H1 (cell line): ENCODE data around the gene PALM3. TPM values are rescaled to one million over a fixed set of nuclear protein-coding genes. Genes with fewer than 3 reads are reported as not detected.

ENCODE experiments used
- CTCF ChIA-PET: fragments of 300-600 bp; sonication (Branson Sonifier 250); formaldehyde crosslinking; loops from one replicate; lab custom pipeline; 2021; ENCODE audit not compliant: partially characterized antibody; lab: Charles Lee
- POLR2A ChIA-PET: fragments of 300-600 bp; sonication (Branson Sonifier 250); formaldehyde crosslinking; loops from one replicate; lab custom pipeline; 2021; ENCODE audit warnings: inconsistent platforms; ENCODE audit not compliant: partially characterized antibody; lab: Charles Lee
- DNase-seq, 2 experiments: peaks; one replicate each; pipeline versions ENCODE4 v3.0.0 to v3.0.0-alpha.2; 2010 to 2022; ENCODE audit warnings: low spot score in 2 of 2, low read depth in 1 of 2, mixed read lengths in 1 of 2
- FAIRE-seq: peaks from 2 replicates; lab custom pipeline; 2011; peaks lifted over from hg19 to GRCh38; lab: Jason Lieb, UNC
- H2AFZ ChIP-seq: 2 replicates; pipeline ENCODE4 v1.8.1; 2012; ENCODE audit warnings: low read length, inconsistent platforms
- H2AK5ac ChIP-seq: 2 replicates; pipeline ENCODE4 v1.6.1; 2013; ENCODE audit warnings: low read depth, low read length
- H2BK120ac ChIP-seq: replicated peaks from 2 replicates; pipeline ENCODE3; 2013; ENCODE audit warnings: low read depth, low read length, inconsistent platforms
- H2BK12ac ChIP-seq: 2 replicates; pipeline ENCODE4 v1.6.1; 2013; ENCODE audit warnings: low read depth, low read length
- H2BK15ac ChIP-seq: 2 replicates; pipeline ENCODE4 v1.6.1; 2013; ENCODE audit warnings: low read length
- H2BK20ac ChIP-seq: 2 replicates; pipeline ENCODE4 v1.6.1; 2013; ENCODE audit warnings: low read length
- H2BK5ac ChIP-seq: 2 replicates; pipeline ENCODE4 v1.6.1; 2013; ENCODE audit warnings: low read depth, low read length
- H3K14ac ChIP-seq: 2 replicates; pipeline ENCODE4 v1.6.1; 2013; ENCODE audit warnings: inconsistent platforms; ENCODE audit not compliant: insufficient read length
- H3K18ac ChIP-seq: 2 replicates; pipeline ENCODE4 v1.6.1; 2013; ENCODE audit warnings: low read length; ENCODE audit errors: extremely low read depth
- H3K23ac ChIP-seq: 2 replicates; pipeline ENCODE4 v1.6.1; 2013; ENCODE audit warnings: inconsistent platforms; ENCODE audit not compliant: insufficient read length
- H3K23me2 ChIP-seq: 2 replicates; pipeline ENCODE4 v1.6.1; 2013; ENCODE audit warnings: low read depth, low read length
- H3K27ac ChIP-seq: 2 replicates; pipeline ENCODE4 v1.6.1; 2011; ENCODE audit warnings: low read depth, low read length, inconsistent platforms
- H3K27me3 ChIP-seq, 4 experiments: replicated peaks in 1 of 4; 1 replicate in 1 of 4; 2 replicates in 3 of 4; pipeline versions ENCODE4 v1.6.1 to v1.8.1; 2011 to 2013; ENCODE audit warnings: low read length in 3 of 4, mild to moderate bottlenecking in 3 of 4, inconsistent platforms in 2 of 4, mixed read lengths in 2 of 4, moderate library complexity in 1 of 4; ENCODE audit not compliant: control insufficient read depth in 3 of 4, insufficient read depth in 3 of 4; ENCODE audit errors: extremely low read depth in 1 of 4
- H3K36me3 ChIP-seq, 4 experiments: 2 replicates each; pipeline versions ENCODE4 v1.6.1 to v1.8.1; 2011 to 2013; ENCODE audit warnings: mild to moderate bottlenecking in 4 of 4, low read length in 3 of 4, moderate library complexity in 2 of 4, control low read depth in 1 of 4, inconsistent platforms in 1 of 4; ENCODE audit not compliant: insufficient read depth in 4 of 4, control insufficient read depth in 2 of 4
- H3K4ac ChIP-seq: replicated peaks from 2 replicates; pipeline ENCODE3; 2013; ENCODE audit warnings: low read length, low read depth, mixed read lengths, inconsistent platforms; ENCODE audit not compliant: insufficient read length
- H3K4me1 ChIP-seq, 4 experiments: replicated peaks in 1 of 4; 1 replicate in 1 of 4; 2 replicates in 3 of 4; pipeline versions ENCODE4 v1.6.1 to v1.8.1; 2011 to 2013; ENCODE audit warnings: low read length in 3 of 4, inconsistent platforms in 2 of 4, mixed read lengths in 1 of 4; ENCODE audit not compliant: insufficient read depth in 4 of 4, control insufficient read depth in 3 of 4
- H3K4me2 ChIP-seq, 2 experiments: 2 replicates each; pipeline versions ENCODE4 v1.6.1 to v1.8.1; 2011 to 2013; ENCODE audit warnings: low read depth in 2 of 2, low read length in 2 of 2, control low read depth in 1 of 2, inconsistent platforms in 1 of 2, mild to moderate bottlenecking in 1 of 2; ENCODE audit not compliant: insufficient read depth in 1 of 2
- H3K4me3 ChIP-seq, 4 experiments: fragments of 200-600, 300-600 bp in 1 of 4; sonication (generic), shearing (Covaris generic), sonication (Bioruptor Twin) in 1 of 4; 2 replicates each; pipeline versions ENCODE4 v1.5.1 to v1.8.1; 2011 to 2016; ENCODE audit warnings: low read length in 4 of 4, low read depth in 3 of 4, control low read depth in 2 of 4, inconsistent platforms in 2 of 4, mild to moderate bottlenecking in 2 of 4, mixed read lengths in 1 of 4, moderate library complexity in 1 of 4; ENCODE audit not compliant: insufficient read depth in 2 of 4; ENCODE audit errors: extremely low read depth in 1 of 4
- H3K56ac ChIP-seq: replicated peaks from 2 replicates; pipeline ENCODE3; 2013; ENCODE audit warnings: low read depth, mild to moderate bottlenecking, mixed read lengths, low read length, inconsistent platforms; ENCODE audit not compliant: insufficient read length
- H3K79me1 ChIP-seq: 2 replicates; pipeline ENCODE4 v1.6.1; 2013; ENCODE audit warnings: low read depth, low read length, control low read depth
- H3K79me2 ChIP-seq, 2 experiments: 2 replicates each; pipeline versions ENCODE4 v1.6.1 to v1.8.1; 2012 to 2013; ENCODE audit warnings: low read length in 2 of 2, mild to moderate bottlenecking in 2 of 2, inconsistent platforms in 1 of 2; ENCODE audit not compliant: insufficient read depth in 2 of 2, control insufficient read depth in 1 of 2
- H3K9ac ChIP-seq, 4 experiments: replicated peaks in 1 of 4; 1 replicate in 1 of 4; 2 replicates in 3 of 4; pipeline versions ENCODE4 v1.6.1 to v1.8.1; 2011 to 2013; ENCODE audit warnings: low read depth in 3 of 4, low read length in 3 of 4, control low read depth in 2 of 4, mild to moderate bottlenecking in 2 of 4, moderate library complexity in 2 of 4, inconsistent platforms in 1 of 4; ENCODE audit errors: extremely low read depth in 1 of 4
- H3K9me3 ChIP-seq, 2 experiments: 2 replicates each; pipeline versions ENCODE4 v1.6.1 to v1.8.1; 2012 to 2013; ENCODE audit warnings: mild to moderate bottlenecking in 2 of 2, moderate library complexity in 2 of 2, control low read depth in 1 of 2, inconsistent platforms in 1 of 2, low read depth in 1 of 2, low read length in 1 of 2, mixed read lengths in 1 of 2; ENCODE audit not compliant: insufficient read depth in 2 of 2
- H4K20me1 ChIP-seq, 2 experiments: replicated peaks in 1 of 2; 2 replicates each; pipeline versions ENCODE3 to v1.8.1; 2011 to 2013; ENCODE audit warnings: inconsistent platforms in 2 of 2, low read length in 2 of 2, mild to moderate bottlenecking in 1 of 2; ENCODE audit not compliant: insufficient read depth in 2 of 2, control insufficient read depth in 1 of 2
- H4K5ac ChIP-seq: 2 replicates; pipeline ENCODE4 v1.6.1; 2013; ENCODE audit warnings: low read length, low read depth, mixed read lengths, inconsistent platforms; ENCODE audit not compliant: insufficient read length
- H4K8ac ChIP-seq: 2 replicates; pipeline ENCODE4 v1.8.0; 2013; ENCODE audit warnings: mild to moderate bottlenecking, moderate library complexity, low read length, inconsistent platforms; ENCODE audit not compliant: insufficient read depth; ENCODE audit errors: extremely low read depth
- H4K91ac ChIP-seq: replicated peaks from 2 replicates; pipeline ENCODE3; 2013; ENCODE audit warnings: low read length, mixed read lengths, inconsistent platforms; ENCODE audit not compliant: insufficient read length
- BACH1 ChIP-seq: IDR thresholded peaks from 2 replicates; pipeline ENCODE4 v1.6.1; 2012; ENCODE audit warnings: low read length, improper control_type of control experiment
- BCL11A ChIP-seq, 2 experiments: IDR thresholded peaks; one replicate each; pipeline ENCODE4 v1.6.1; 2011; ENCODE audit warnings: low read depth in 2 of 2, low read length in 2 of 2, mild to moderate bottlenecking in 2 of 2
- BRCA1 ChIP-seq: IDR thresholded peaks from 2 replicates; pipeline ENCODE4 v1.6.1; 2012; ENCODE audit warnings: low read depth, low read length, improper control_type of control experiment
- CEBPB ChIP-seq: IDR thresholded peaks from 2 replicates; pipeline ENCODE4 v1.6.1; 2012; ENCODE audit warnings: low read depth, low read length
- CTBP2 ChIP-seq: IDR thresholded peaks from 2 replicates; pipeline ENCODE4 v1.7.0; 2011; ENCODE audit warnings: borderline replicate concordance, mild to moderate bottlenecking, moderate library complexity, mixed read lengths, low read length; ENCODE audit not compliant: insufficient read depth, insufficient read length
- EZH2 ChIP-seq: fragments of 200-600 bp; sonication (generic); IDR thresholded peaks from 2 replicates; pipeline ENCODE4 v1.7.1; 2012; ENCODE audit warnings: low read depth, mild to moderate bottlenecking, moderate library complexity, low read length, inconsistent platforms; ENCODE audit not compliant: severe bottlenecking
- JUND ChIP-seq: IDR thresholded peaks from 2 replicates; pipeline ENCODE4 v1.6.1; 2011; ENCODE audit warnings: mild to moderate bottlenecking, improper control_type of control experiment, low read length
- KDM1A ChIP-seq: fragments of 200-600, 300-600 bp; sonication (generic); IDR thresholded peaks from 2 replicates; pipeline ENCODE4 v1.7.1; 2016; ENCODE audit warnings: mild to moderate bottlenecking, low read length, borderline replicate concordance
- PHF8 ChIP-seq: fragments of 200-600 bp; sonication (generic); conservative IDR thresholded peaks from 2 replicates; pipeline ENCODE4 v1.7.1; 2012; ENCODE audit warnings: low read depth, mild to moderate bottlenecking, inconsistent platforms, low read length, moderate library complexity
- SAP30 ChIP-seq: fragments of 300-600 bp; sonication (generic); IDR thresholded peaks from 2 replicates; pipeline ENCODE4 v1.7.1; 2012; ENCODE audit warnings: low read length, moderate library complexity, mild to moderate bottlenecking, inconsistent platforms; ENCODE audit not compliant: insufficient read depth, insufficient replicate concordance
- SP4 ChIP-seq: IDR thresholded peaks from 2 replicates; pipeline ENCODE4 v1.6.1; 2012; ENCODE audit warnings: low read length, inconsistent platforms
- SUZ12 ChIP-seq: fragments of 200-600 bp; sonication (generic); IDR thresholded peaks from 2 replicates; pipeline ENCODE4 v1.6.1; 2012; ENCODE audit warnings: mild to moderate bottlenecking, inconsistent platforms, low read length, moderate library complexity, mixed read lengths
- TAF1 ChIP-seq: IDR thresholded peaks from 2 replicates; pipeline ENCODE4 v1.6.1; 2011; ENCODE audit warnings: mild to moderate bottlenecking, low read depth, low read length
- TAF7 ChIP-seq: optimal IDR thresholded peaks from 2 replicates; pipeline ENCODE3; 2011; ENCODE audit warnings: low read depth, mild to moderate bottlenecking, inconsistent platforms, low read length, moderate library complexity, borderline replicate concordance
- TBP ChIP-seq: IDR thresholded peaks from 2 replicates; pipeline ENCODE4 v1.6.1; 2011; ENCODE audit warnings: low read depth, low read length, improper control_type of control experiment
- WGBS, 2 experiments: shearing (Covaris generic) in 1 of 2; methylation state at CpG; one replicate each; pipeline versions ENCODE4 v1.1.6 to v1.1.7; 2013 to 2015; ENCODE audit warnings: low lambda C conversion rate in 2 of 2, mixed read lengths in 2 of 2, inconsistent platforms in 1 of 2, low coverage in 1 of 2, missing lambda C conversion rate in 1 of 2; ENCODE audit not compliant: insufficient replicate concordance in 2 of 2, insufficient coverage in 1 of 2, insufficient read length in 1 of 2; ENCODE audit errors: extremely low coverage in 1 of 2, missing lambda C conversion rate in 1 of 2; 5-methylcytosine and 5-hydroxymethylcytosine counted together
- polyA plus RNA-seq, 7 experiments: library from polyadenylated mRNA; depleted of rRNA in 3 of 7; stranded (reverse) in 5 of 7; unstranded in 2 of 7; fragments of >200 nt in 5 of 7; fragments of 200-250 nt in 2 of 7; gene quantifications; 1 replicate in 5 of 7; 2 replicates in 1 of 7; 4 replicates in 1 of 7; pipeline versions ENCODE4 v1.2.1 to v1.2.3, GENCODE V29; 2011 to 2013; ENCODE audit warnings: missing spikeins in 2 of 7, mixed read lengths in 2 of 7
- total RNA-seq: library from RNA; stranded (reverse); fragmentation: NEBNext Ultra II Directional; extraction: Animal tissue kit (Norgen Biotek cat#: 25700); gene quantifications from 2 replicates; pipeline ENCODE4 v1.2.1, GENCODE V29; 2021

PALM3 gene
- total and polyA plus RNA-seq, 2 of the 8 experiments (the other 6 are each of a cell fraction or from before 2014, with no cell fraction given): 5.8 to 31.3 TPM

GRCh38 chr19:14105680-14106079, 43.8 kb upstream of the PALM3 start:
- no peak overlapping the region for H4K5ac ChIP-seq
- no peak overlapping the region for H3K27ac ChIP-seq
- no peak overlapping the region for H4K8ac ChIP-seq
- H3K79me2 ChIP-seq: no peaks in the 10 kb centered on the region
- DNase-seq (no peak), FAIRE-seq (no peak)
- H4K91ac ChIP-seq: no peak overlapping the region
- no peaks in the 10 kb centered on the region for H3K36me3 ChIP-seq
- no peaks in the 10 kb centered on the region for H3K9me3 ChIP-seq
- H3K4me1 ChIP-seq: no peaks in the 10 kb centered on the region
- no peak overlapping the region for H2BK120ac ChIP-seq
- POLR2A ChIA-PET: interaction anchor here (0.6 to 1.5 kb wide), 2 partner anchors 10 to 301 kb away, joined by 3 read pairs; no protein-coding TSS in a partner anchor
- H2BK12ac ChIP-seq: no peak overlapping the region
- TF ChIP-seq CTBP2 (no peak), TBP (no peak), TAF7 (no peak), BACH1 (no peak), SUZ12 (no peak), CEBPB (no peak), SP4 (no peak), KDM1A (no peak), BCL11A (IDR thresholded peaks at IDR 0.05; ENCODE audit: low read depth in 2 of 2, low read length in 2 of 2) (no peak), PHF8 (no peak), TAF1 (no peak), SAP30 (no peak), JUND (no peak), BRCA1 (no peak), EZH2 (no peak)
- no peak overlapping the region for H3K18ac ChIP-seq
- H2BK15ac ChIP-seq: no peak overlapping the region
- H3K27me3 ChIP-seq: no peaks in the 10 kb centered on the region
- no peak overlapping the region for H3K4me3 ChIP-seq
- peaks cover 1 to 2% of the 10 kb centered on the region in 2 experiments for H4K20me1 ChIP-seq
- H3K23me2 ChIP-seq: no peaks in the 10 kb centered on the region
- H2BK5ac ChIP-seq: no peak overlapping the region
- no peak overlapping the region for H3K23ac ChIP-seq
- WGBS, 2 experiments: 97% methylated on average over 8 of the region's 8 CpGs; no CpG with 5 or more reads in 1 of the 2 experiments
- H3K14ac ChIP-seq: no peak overlapping the region
- H2AFZ ChIP-seq: no peak overlapping the region
- no peak overlapping the region for H2AK5ac ChIP-seq
- no peak overlapping the region for H3K4me2 ChIP-seq
- H3K79me1 ChIP-seq: peaks cover 3% of the 10 kb centered on the region; the same call in 1 of the 2 replicates
- no peak overlapping the region for H2BK20ac ChIP-seq
- no peak overlapping the region for H3K9ac ChIP-seq
- CTCF ChIA-PET: interaction anchor here (0.9 to 5.3 kb wide), 4 partner anchors 8 to 32 kb away, joined by 3 to 40 read pairs (median 3); a partner anchor contains a TSS
- no peak overlapping the region for H3K56ac ChIP-seq
- no peak overlapping the region for H3K4ac ChIP-seq
